ENCODE results near the gene UMOD.

- no peak for TF ChIP-seq POLR2A (IDR thresholded peaks at IDR 0.05)
- TF ChIP-seq, protein P1, sequence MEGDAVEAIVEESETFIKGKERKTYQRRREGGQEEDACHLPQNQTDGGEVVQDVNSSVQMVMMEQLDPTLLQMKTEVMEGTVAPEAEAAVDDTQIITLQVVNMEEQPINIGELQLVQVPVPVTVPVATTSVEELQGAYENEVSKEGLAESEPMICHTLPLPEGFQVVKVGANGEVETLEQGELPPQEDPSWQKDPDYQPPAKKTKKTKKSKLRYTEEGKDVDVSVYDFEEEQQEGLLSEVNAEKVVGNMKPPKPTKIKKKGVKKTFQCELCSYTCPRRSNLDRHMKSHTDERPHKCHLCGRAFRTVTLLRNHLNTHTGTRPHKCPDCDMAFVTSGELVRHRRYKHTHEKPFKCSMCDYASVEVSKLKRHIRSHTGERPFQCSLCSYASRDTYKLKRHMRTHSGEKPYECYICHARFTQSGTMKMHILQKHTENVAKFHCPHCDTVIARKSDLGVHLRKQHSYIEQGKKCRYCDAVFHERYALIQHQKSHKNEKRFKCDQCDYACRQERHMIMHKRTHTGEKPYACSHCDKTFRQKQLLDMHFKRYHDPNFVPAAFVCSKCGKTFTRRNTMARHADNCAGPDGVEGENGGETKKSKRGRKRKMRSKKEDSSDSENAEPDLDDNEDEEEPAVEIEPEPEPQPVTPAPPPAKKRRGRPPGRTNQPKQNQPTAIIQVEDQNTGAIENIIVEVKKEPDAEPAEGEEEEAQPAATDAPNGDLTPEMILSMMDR (IDR thresholded peaks at IDR 0.05) = peak; percentile 74 to 80 (median 76)
These were observed 30.9 kb upstream of the UMOD start for GRCh38 chr16:20383106-20384029.

Data from uterus (tissue), 2 donors.